Memory B cell (primary cell): ENCODE data around the gene XPNPEP3.
A peak's percentile ranks its signal among the peaks of the same experiment; 100 is the strongest.

Experiments
- ATAC-seq: fragments of 150-1000 bp; cut with Tn5 transposase; 2 replicates; pipeline ENCODE4 v1.10.0; 2021; ENCODE audit warnings: low read depth, mild to moderate bottlenecking, moderate library complexity
- DNase-seq, 2 donors: peaks; one replicate each; pipeline ENCODE4 v3.0.0; 2022; ENCODE audit warnings: low spot score in 2 of 2
- H3K27ac Mint-ChIP-seq: one replicate; pipeline ENCODE4 v1.8.0; 2022; ENCODE audit warnings: mild to moderate bottlenecking, moderate library complexity, mixed read lengths
- H3K27me3 Mint-ChIP-seq: one replicate; pipeline ENCODE4 v1.8.0; 2022; ENCODE audit warnings: mixed read lengths
- H3K36me3 Mint-ChIP-seq: one replicate; pipeline ENCODE4 v1.8.0; 2022; ENCODE audit warnings: mild to moderate bottlenecking, mixed read lengths
- H3K4me1 Mint-ChIP-seq: one replicate; pipeline ENCODE4 v1.8.0; 2022; ENCODE audit warnings: mixed read lengths
- H3K4me3 Mint-ChIP-seq: one replicate; pipeline ENCODE4 v1.8.0; 2022; ENCODE audit warnings: mild to moderate bottlenecking, moderate library complexity, mixed read lengths
- H3K9me3 Mint-ChIP-seq: one replicate; pipeline ENCODE4 v1.8.0; 2022; ENCODE audit warnings: mixed read lengths

The XPNPEP3 gene

GRCh38 chr22:40932396-40932795 lies 75.4 kb downstream of the XPNPEP3 start:
- DNase-seq (no peak), ATAC-seq (no peak)
- Mint-ChIP-seq H3K27me3 (no peaks in the 10 kb centered on the region), H3K9me3 (no peaks in the 10 kb centered on the region), H3K27ac (no peak overlapping the region), H3K36me3 (peaks cover 5% of the 10 kb centered on the region), H3K4me3 (no peak overlapping the region), H3K4me1 (no peaks in the 10 kb centered on the region)

- H3K36me3 Mint-ChIP-seq = no peaks in the 10 kb centered on the region
- no peak for DNase-seq
- H3K9me3 Mint-ChIP-seq = peaks cover 1% of the 10 kb centered on the region
- H3K4me3 Mint-ChIP-seq = no peak overlapping the region
- H3K27ac Mint-ChIP-seq = no peak overlapping the region
- no peak for ATAC-seq
- no peaks in the 10 kb centered on the region for H3K27me3 Mint-ChIP-seq
- peaks cover 21% of the 10 kb centered on the region for H3K4me1 Mint-ChIP-seq
Measured at GRCh38 chr22:40939202-40939601, 82.3 kb downstream of the XPNPEP3 start.

GRCh38 chr22:40950962-40951794 lies 94.2 kb downstream of the XPNPEP3 start, which contains the start of gene RBX1:
Gene RBX1 (plus strand): TSS chr22:40951378. CDS start chr22:40951399, 21 bp downstream.
- ATAC-seq = peak; percentile 75

GRCh38 chr22:40951795-40952605 lies 95.1 kb downstream of the XPNPEP3 start:
- Mint-ChIP-seq H3K27me3 (no peaks in the 10 kb centered on the region), H3K36me3 (peaks cover 8% of the 10 kb centered on the region), H3K4me1 (peaks cover 15% of the 10 kb centered on the region), H3K9me3 (no peaks in the 10 kb centered on the region), H3K27ac (peak overlapping the region; percentile 99), H3K4me3 (peak overlapping the region; percentile 98)
- ATAC-seq = no peak
- DNase-seq = peak in 1 of 2 donors; percentile 13

More at GRCh38 chr22:40950962-40951794, 94.2 kb downstream of the XPNPEP3 start, which contains the start of gene RBX1:
- Mint-ChIP-seq H3K36me3 (peaks cover 13% of the 10 kb centered on the region), H3K4me3 (peak within 1 kb of the TSS; percentile 98), H3K9me3 (no peaks in the 10 kb centered on the region), H3K27me3 (no peaks in the 10 kb centered on the region), H3K27ac (peak within 1 kb of the TSS; percentile 99), H3K4me1 (peaks cover 15% of the 10 kb centered on the region)
- peak; percentile 96 to 97 for DNase-seq

GRCh38 chr22:40953471-40953870 lies 96.5 kb downstream of the XPNPEP3 start:
- H3K36me3 Mint-ChIP-seq = peaks cover 6% of the 10 kb centered on the region
- H3K4me3 Mint-ChIP-seq = peak overlapping the region; percentile 37
- no peak for DNase-seq
- H3K27me3 Mint-ChIP-seq = no peaks in the 10 kb centered on the region
- H3K4me1 Mint-ChIP-seq = peaks cover 13% of the 10 kb centered on the region
- no peaks in the 10 kb centered on the region for H3K9me3 Mint-ChIP-seq
- ATAC-seq = no peak
- peak overlapping the region; percentile 31 for H3K27ac Mint-ChIP-seq

GRCh38 chr22:40954113-40954512 lies 97.2 kb downstream of the XPNPEP3 start:
- no peaks in the 10 kb centered on the region for H3K9me3 Mint-ChIP-seq
- ATAC-seq (no peak), DNase-seq (no peak)
- no peak overlapping the region for H3K27ac Mint-ChIP-seq
- H3K27me3 Mint-ChIP-seq = no peaks in the 10 kb centered on the region
- no peak overlapping the region for H3K4me3 Mint-ChIP-seq
- H3K4me1 Mint-ChIP-seq = peaks cover 13% of the 10 kb centered on the region
- peaks cover 6% of the 10 kb centered on the region for H3K36me3 Mint-ChIP-seq

GRCh38 chr22:40955571-40955970 lies 98.6 kb downstream of the XPNPEP3 start:
- DNase-seq (no peak), ATAC-seq (no peak)
- Mint-ChIP-seq H3K36me3 (peaks cover 8% of the 10 kb centered on the region), H3K27ac (no peak overlapping the region), H3K9me3 (no peaks in the 10 kb centered on the region), H3K4me1 (peaks cover 16% of the 10 kb centered on the region), H3K4me3 (no peak overlapping the region), H3K27me3 (no peaks in the 10 kb centered on the region)

GRCh38 chr22:40957601-40958000 lies 100.7 kb downstream of the XPNPEP3 start:
- Mint-ChIP-seq H3K27ac (no peak overlapping the region), H3K9me3 (no peaks in the 10 kb centered on the region), H3K27me3 (no peaks in the 10 kb centered on the region), H3K4me1 (peaks cover 8% of the 10 kb centered on the region), H3K4me3 (no peak overlapping the region), H3K36me3 (peaks cover 8% of the 10 kb centered on the region)
- ATAC-seq = no peak
- DNase-seq = no peak

- ATAC-seq (no peak), DNase-seq (no peak)
- no peaks in the 10 kb centered on the region for H3K9me3 Mint-ChIP-seq
- H3K4me3 Mint-ChIP-seq = no peak overlapping the region
- H3K27me3 Mint-ChIP-seq = no peaks in the 10 kb centered on the region
- peaks cover 8% of the 10 kb centered on the region for H3K36me3 Mint-ChIP-seq
- no peak overlapping the region for H3K27ac Mint-ChIP-seq
- peaks cover 8% of the 10 kb centered on the region for H3K4me1 Mint-ChIP-seq
Measured at GRCh38 chr22:40958299-40958698, 101.4 kb downstream of the XPNPEP3 start.

GRCh38 chr22:40960145-40960544 lies 103.2 kb downstream of the XPNPEP3 start:
- Mint-ChIP-seq H3K4me1 (peaks cover 3% of the 10 kb centered on the region), H3K9me3 (no peaks in the 10 kb centered on the region), H3K27ac (peak overlapping the region; percentile 35), H3K36me3 (peaks cover 6% of the 10 kb centered on the region), H3K27me3 (no peaks in the 10 kb centered on the region), H3K4me3 (no peak overlapping the region)
- ATAC-seq (no peak), DNase-seq (no peak)

GRCh38 chr22:40965936-40966725 lies 109.2 kb downstream of the XPNPEP3 start:
- H3K4me3 Mint-ChIP-seq = no peak overlapping the region
- no peaks in the 10 kb centered on the region for H3K4me1 Mint-ChIP-seq
- H3K36me3 Mint-ChIP-seq = peaks cover 16% of the 10 kb centered on the region
- H3K27me3 Mint-ChIP-seq = no peaks in the 10 kb centered on the region
- DNase-seq (no peak), ATAC-seq (no peak)
- H3K9me3 Mint-ChIP-seq = no peaks in the 10 kb centered on the region
- peak overlapping the region; percentile 79 for H3K27ac Mint-ChIP-seq

- Mint-ChIP-seq H3K9me3 (no peaks in the 10 kb centered on the region), H3K4me1 (no peaks in the 10 kb centered on the region), H3K27ac (peak overlapping the region; percentile 79), H3K27me3 (no peaks in the 10 kb centered on the region), H3K36me3 (peaks cover 16% of the 10 kb centered on the region), H3K4me3 (no peak overlapping the region)
- ATAC-seq (no peak), DNase-seq (no peak)
Measured at GRCh38 chr22:40966726-40967085, 109.8 kb downstream of the XPNPEP3 start.

GRCh38 chr22:40967111-40967760 lies 110.3 kb downstream of the XPNPEP3 start:
- peak overlapping the region; percentile 79 for H3K27ac Mint-ChIP-seq
- ATAC-seq (no peak), DNase-seq (no peak)
- H3K9me3 Mint-ChIP-seq = no peaks in the 10 kb centered on the region
- peaks cover 19% of the 10 kb centered on the region for H3K36me3 Mint-ChIP-seq
- no peak overlapping the region for H3K4me3 Mint-ChIP-seq
- H3K4me1 Mint-ChIP-seq = no peaks in the 10 kb centered on the region
- no peaks in the 10 kb centered on the region for H3K27me3 Mint-ChIP-seq
